Stimulated activated CD8-positive, alpha-beta memory T cell treated with anti-CD3 and anti-CD28 coated beads, Interleukin-7, amount 100 ng/mL, for 24 hours (primary cell): Measurements from ENCODE around the gene ASCL3.
"Not testable (repeated sequence)": the region's sequence is repeated elsewhere in the genome, so short reads cannot be mapped to it uniquely, and the experiment has no call there.

ENCODE experiments used
- DNase-seq: peaks from one replicate; pipeline ENCODE4 v3.0.0-alpha.2; 2020; ENCODE audit warnings: low read depth

ASCL3 gene

DNA sequence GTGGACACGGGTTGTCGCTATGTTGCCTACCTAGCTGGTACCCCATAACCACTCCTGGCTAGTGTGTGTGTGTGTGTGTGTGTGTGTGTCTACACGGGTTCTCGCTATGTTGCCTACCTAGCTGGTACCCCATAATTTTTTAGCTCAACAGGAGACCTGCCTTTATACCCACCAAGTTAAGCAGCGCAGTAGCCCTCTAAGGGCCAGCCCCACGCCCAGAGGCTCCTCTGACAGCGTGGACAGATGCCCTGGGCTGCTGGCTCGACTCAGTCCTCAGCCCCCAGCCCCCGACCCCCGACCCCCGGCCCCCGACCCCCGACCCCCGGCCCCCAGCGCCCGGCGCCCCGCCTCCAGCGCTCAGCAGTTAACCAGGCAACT lies 32.2 kb downstream of the ASCL3 start:
- DNase-seq = no peak

DNA sequence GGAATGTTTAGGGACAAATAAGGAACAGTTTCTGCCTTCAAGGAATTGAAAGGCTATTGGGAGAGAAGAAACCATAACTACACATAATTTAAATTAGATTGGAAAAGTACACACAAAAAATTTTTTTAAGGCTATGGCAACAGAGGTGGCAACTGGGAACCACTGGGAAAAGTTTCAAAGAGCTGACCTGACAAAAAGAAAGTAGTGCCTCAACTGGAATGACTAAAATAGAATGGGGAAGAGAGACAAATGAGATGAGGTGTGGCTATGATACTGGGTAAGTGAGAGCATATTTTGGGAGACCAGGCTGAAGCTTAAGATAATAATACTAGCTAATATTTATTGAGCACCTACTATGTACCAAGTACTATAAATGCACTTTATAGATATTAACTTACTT lies 34.7 kb downstream of the ASCL3 start:
- DNase-seq = no peak

DNA sequence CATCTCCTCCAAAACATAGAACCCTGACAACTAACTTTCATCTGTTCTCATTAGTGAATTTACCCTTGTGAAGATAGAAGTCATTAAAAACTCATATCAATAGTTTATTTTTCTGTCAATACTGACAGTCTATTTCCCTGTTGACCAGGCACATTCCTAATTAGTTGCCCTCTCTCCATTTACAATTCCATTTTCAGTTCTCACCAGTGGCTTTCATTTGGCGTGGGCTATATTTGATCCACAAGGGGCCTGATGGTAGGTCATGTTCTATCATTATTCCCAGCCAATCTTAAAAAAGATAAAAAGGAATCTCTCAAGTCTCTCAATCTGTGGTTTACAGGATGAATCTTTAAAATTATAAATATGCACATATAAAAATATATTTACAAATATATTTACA lies 35.7 kb downstream of the ASCL3 start:
- DNase-seq = no peak

DNA sequence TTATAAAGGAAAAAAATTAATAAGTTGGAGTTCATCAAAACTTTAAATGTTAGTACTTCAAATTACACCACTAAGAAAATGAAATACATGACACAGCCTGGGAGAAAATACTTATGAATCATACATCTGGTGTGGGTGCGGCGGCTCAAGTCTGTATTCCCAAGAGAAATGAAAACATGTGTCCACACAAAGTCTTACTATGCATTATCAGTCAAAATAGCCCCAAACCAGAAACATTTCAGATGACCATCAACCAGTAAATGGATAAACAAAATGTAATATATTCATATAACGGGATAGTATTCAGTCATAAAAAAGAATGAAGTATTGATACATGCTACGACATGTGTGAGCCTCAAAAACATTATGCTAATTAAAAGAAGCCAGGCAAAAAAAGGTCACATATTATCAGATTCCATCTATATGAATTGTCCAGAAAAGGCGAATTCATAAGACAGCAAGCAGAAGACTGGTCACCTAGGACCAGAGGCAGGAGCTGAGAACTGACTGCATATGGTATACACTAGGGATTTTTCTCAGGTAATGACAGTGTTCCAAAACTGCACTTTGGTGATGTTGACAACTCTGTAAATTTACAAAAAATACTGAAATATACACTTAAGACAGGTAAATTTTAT lies 37.2 kb downstream of the ASCL3 start:
- no peak for DNase-seq

DNA sequence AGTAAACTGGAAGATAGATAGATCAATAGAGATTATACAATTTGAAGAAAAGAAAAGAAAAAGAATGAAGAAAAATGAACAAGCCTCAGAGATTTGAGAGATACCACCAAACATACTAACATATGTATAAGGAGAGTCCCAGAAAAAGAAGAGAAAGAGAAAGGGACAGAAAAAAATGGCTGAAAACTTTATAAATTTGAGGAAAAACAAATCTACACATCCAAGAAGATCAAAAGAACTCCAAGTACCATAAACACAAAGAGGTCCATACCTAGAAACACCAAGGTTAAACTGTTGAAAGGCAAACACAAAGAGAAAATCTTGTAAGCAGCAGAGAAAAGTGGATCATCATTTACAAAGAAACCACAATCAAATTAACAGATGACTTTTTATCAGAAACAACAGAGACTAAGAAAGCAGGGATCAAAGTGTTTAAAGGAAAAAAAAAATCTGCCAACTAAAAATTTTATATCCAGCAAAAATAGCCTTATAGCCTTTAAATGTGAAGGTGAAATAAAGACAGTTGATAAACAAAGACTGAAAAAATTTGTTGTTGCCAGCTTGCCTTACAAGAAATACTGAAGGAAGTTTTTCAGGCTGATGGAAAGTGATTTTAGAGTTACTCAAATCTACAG lies 43.6 kb downstream of the ASCL3 start:
- DNase-seq = no peak

DNA sequence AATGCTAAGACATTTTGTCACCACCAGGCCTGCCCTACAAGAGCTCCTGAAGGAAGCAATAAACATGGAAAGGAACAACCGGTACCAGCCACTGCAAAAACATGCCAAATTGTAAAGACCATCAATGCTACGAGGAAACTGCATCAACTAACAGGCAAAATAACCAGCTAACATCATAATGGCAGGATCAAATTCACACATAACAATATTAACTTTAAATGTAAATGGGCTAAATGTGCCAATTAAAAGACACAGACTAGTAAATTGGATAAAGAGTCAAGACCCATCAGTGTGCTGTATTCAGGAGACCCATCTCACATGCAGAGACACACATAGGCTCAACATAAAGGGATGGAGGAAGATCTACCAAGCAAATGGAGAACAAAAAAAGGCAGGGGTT lies 51.6 kb downstream of the ASCL3 start:
- DNase-seq = not testable (repeated sequence)
